ENCODE measurements around the gene HMGN1. TPM values are rescaled to one million over a fixed set of nuclear protein-coding genes. Genes with fewer than 3 reads are reported as not detected.
"Not testable (repeated sequence)": the region's sequence is repeated elsewhere in the genome, so short reads cannot be mapped to it uniquely, and the experiment has no call there.

The HMGN1 gene
- total RNA-seq, 2 donors from 2014 or later: 141 to 270 TPM

DNA sequence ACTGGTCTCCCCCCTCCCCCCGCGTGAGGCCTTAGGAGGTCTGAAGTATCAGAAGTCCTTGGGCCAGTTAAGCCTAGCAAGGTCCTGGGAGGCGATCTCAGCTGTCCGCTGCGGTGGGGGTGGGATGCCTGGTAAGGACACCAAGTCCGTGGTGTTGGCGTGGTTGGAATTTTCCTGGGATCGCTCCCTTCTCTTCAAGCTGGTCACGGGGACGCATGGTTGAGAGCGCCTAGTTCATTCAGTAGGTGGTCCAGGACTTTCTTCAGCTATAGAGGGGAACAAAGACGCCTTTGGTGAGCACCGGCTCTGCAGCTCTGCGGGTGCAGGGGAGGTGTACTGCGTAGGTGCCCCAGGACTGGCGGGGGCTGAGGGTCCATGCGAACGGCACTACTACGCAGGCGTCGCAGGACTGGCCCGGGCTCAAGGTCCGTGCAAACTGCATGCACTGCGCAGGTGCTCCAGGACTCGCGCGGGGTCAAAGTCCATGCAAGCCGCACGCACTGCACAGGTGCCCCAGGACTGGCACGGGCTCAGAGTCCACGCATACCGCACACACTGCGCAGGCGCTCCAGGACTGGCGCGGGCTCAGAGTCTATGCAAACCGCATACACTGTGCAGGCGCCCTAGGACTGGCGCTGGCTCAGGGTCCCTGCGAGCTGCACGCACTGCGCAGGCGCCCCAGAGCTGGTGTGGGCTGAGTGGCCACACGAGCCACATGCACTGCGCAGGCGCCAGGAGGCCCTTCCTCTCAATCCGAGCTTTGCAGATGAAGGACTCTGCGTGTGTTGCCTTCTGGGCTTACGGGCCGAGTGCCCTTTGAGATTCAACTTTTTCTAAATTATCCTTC is 36.6 kb upstream of the HMGN1 start:
- Histone ChIP-seq H3K36me3 (no peaks in the 10 kb centered on the region), H3K9me3 (no peaks in the 10 kb centered on the region), H3K4me1 (replicated peaks) (no peaks in the 10 kb centered on the region), H3K27me3 (replicated peaks; ENCODE audit: insufficient read depth) (no peaks in the 10 kb centered on the region), H3K27ac (peak overlapping the region; percentile 41 to 55), H3K4me3 (peak overlapping the region; percentile 23 to 32)
- peak; percentile 51 for DNase-seq (ENCODE audit: low spot score)
- TF ChIP-seq, protein P1, sequence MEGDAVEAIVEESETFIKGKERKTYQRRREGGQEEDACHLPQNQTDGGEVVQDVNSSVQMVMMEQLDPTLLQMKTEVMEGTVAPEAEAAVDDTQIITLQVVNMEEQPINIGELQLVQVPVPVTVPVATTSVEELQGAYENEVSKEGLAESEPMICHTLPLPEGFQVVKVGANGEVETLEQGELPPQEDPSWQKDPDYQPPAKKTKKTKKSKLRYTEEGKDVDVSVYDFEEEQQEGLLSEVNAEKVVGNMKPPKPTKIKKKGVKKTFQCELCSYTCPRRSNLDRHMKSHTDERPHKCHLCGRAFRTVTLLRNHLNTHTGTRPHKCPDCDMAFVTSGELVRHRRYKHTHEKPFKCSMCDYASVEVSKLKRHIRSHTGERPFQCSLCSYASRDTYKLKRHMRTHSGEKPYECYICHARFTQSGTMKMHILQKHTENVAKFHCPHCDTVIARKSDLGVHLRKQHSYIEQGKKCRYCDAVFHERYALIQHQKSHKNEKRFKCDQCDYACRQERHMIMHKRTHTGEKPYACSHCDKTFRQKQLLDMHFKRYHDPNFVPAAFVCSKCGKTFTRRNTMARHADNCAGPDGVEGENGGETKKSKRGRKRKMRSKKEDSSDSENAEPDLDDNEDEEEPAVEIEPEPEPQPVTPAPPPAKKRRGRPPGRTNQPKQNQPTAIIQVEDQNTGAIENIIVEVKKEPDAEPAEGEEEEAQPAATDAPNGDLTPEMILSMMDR (IDR thresholded peaks at IDR 0.05): peak in 1 of 4 experiments; percentile 7
- TF ChIP-seq POLR2A (IDR thresholded peaks at IDR 0.05) (no peak), POLR2AphosphoS5 (IDR thresholded peaks at IDR 0.05) (peak; percentile 70)
- intact Hi-C loops (cut with DNase I): loop anchor here (2.0 kb wide), 1 partner anchor 37 kb away; the partner anchor contains the start of gene HMGN1
- 69% methylated on average over 43 of the region's 50 CpGs for WGBS

DNA sequence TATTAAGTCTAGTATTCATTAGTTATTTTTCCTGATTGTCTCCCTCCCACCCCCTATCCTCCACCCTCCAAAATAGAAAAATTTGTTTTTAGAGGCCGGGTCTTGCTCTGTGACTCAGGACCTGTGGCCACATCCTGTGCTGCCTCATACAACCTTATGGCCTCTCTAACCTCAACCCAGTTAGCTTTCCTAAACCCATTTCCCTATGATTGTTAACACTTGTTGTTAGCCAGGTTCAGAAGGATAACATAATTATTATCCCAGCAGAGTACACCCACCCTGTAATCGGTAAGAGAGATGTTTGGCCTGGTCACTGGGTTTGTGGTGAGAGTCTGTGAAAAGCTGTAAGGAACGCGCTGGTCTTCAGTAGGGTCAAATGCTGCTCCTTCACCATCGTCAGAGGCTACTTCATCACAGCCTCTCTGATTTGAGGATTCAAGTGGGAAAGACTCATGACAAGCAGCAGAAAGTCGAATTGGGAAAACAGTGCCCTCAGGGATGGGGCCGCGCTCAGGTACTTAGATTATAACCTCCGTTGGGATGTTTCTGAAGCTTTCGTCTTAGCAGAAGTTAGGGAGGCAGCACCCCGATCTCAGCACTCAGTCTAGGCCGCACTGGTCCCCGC is 35.9 kb upstream of the HMGN1 start:
- Histone ChIP-seq H3K4me1 (replicated peaks) (no peaks in the 10 kb centered on the region), H3K36me3 (no peaks in the 10 kb centered on the region), H3K9me3 (no peaks in the 10 kb centered on the region), H3K4me3 (no peak overlapping the region), H3K27ac (no peak overlapping the region), H3K27me3 (replicated peaks; ENCODE audit: insufficient read depth) (no peaks in the 10 kb centered on the region)
- 88% methylated on average over 13 of the region's 13 CpGs for WGBS
- DNase-seq (ENCODE audit: low spot score): no peak
- TF ChIP-seq POLR2AphosphoS5 (IDR thresholded peaks at IDR 0.05): no peak
- no peak for TF ChIP-seq POLR2A (IDR thresholded peaks at IDR 0.05)
- intact Hi-C loops (cut with DNase I): no loop called here

DNA sequence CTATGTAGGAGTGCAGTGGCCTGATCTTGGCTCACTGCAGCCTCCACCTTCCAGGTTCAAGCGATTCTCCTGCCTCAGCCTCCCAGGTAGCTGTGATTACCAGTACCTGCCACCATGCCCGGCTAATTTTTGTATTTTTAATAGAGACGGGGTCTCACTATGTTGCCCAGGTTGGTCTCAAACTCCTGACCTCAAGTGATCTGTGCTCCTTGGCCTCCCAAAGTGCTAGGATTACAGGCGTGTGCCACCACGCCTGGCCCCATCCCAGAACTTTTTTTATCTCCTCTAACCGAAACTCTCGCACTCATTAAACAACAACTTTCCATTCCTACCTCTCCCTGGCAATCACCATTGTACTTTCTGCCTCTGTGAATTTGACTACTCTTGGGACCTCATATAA is 33.2 kb upstream of the HMGN1 start:
- not testable (repeated sequence) for DNase-seq (ENCODE audit: low spot score); H3K4me1 ChIP-seq (replicated peaks)
- 97% methylated on average over 7 of the region's 7 CpGs for WGBS

DNA sequence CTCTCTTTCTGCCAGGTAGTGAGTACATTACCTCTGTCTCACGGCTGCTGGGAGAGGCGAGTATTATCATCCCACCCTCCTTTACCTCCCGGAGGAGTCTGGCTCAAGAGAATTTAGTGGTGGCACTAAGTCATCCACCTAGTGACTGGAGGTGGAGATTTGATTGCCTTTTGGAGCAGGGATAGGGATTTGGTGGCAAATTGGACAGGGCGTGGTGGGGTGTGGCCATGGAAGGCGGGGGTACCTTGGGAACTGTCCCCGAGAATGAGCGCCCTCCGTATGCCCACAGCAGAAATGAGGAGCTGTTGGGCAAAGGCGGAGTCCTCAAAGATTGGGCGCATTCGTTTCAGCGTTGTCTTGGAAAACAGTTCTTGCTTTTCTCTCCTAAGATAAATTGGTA is 32.1 kb upstream of the HMGN1 start:
- intact Hi-C loops (cut with DNase I): no loop called here
- no peaks in the 10 kb centered on the region for H3K36me3 ChIP-seq

More for the DNA sequence above, 33.2 kb upstream of the HMGN1 start:
- H3K4me3 ChIP-seq; H3K9me3 ChIP-seq; H3K36me3 ChIP-seq; intact Hi-C loops (cut with DNase I); H3K27me3 ChIP-seq (replicated peaks; ENCODE audit: insufficient read depth); H3K27ac ChIP-seq: not testable (repeated sequence)

DNA sequence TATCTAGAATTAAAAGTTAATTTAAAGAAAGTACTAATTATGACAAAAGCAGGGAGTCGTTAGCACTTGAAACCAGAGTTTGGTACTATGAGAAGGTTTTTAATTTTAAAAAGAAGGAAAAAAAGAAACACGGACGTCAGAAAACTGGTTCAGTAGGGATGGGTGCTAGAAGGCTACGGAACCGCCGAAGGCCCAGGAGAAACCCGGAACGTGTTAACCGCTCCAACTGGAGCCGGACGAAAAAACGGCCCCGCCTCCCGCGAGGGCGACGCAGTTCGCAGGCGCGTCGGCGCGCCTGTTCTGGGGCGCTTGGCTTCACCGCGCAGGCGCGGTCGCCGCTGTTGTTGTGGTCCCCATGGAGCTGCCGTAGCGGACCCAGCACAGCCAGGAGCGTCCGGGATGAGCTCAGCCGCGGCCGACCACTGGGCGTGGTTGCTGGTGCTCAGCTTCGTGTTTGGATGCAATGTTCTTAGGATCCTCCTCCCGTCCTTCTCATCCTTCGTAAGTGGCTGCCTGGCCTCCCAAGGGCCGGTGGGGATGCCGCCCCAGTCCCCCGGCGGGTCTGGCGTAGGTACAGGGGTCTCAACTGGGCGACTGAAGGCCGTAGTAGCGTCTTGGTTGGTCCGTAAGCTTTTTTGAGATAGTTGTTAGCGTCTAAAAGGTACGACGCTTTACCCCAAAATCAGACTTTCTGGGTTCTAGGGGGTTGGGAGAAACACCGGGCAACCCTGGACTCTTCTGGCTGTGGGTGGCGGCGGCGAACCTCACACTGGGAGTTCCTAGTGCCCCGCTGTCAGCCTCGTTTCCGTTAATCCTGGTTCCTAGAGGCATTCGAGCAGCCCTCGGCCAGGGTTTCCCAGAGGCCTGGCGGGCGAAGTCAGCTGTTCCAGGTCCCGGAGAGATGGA is 31.4 kb upstream of the HMGN1 start:
- Histone ChIP-seq H3K4me1 (replicated peaks) (no peaks in the 10 kb centered on the region), H3K27me3 (replicated peaks; ENCODE audit: insufficient read depth) (no peaks in the 10 kb centered on the region), H3K4me3 (peak overlapping the region; percentile 59 to 62), H3K27ac (peak overlapping the region; percentile 82 to 83), H3K36me3 (no peaks in the 10 kb centered on the region), H3K9me3 (no peaks in the 10 kb centered on the region)
- TF ChIP-seq POLR2AphosphoS5 (IDR thresholded peaks at IDR 0.05): peak; percentile 93
- TF ChIP-seq, protein P1 (IDR thresholded peaks at IDR 0.05): peak in 1 of 4 experiments; percentile 12
- peak; percentile 66 for TF ChIP-seq POLR2A (IDR thresholded peaks at IDR 0.05)
- intact Hi-C loops (cut with DNase I): no loop called here
- DNase-seq (ENCODE audit: low spot score): peak; percentile 88
- WGBS: under 1% methylated on average over 42 of the region's 65 CpGs

More for the DNA sequence above, 32.1 kb upstream of the HMGN1 start:
- peak overlapping the region; percentile 82 to 83 for H3K27ac ChIP-seq
- peak overlapping the region; percentile 59 to 62 for H3K4me3 ChIP-seq
- no peak for DNase-seq (ENCODE audit: low spot score)
- 19% methylated on average over 12 of the region's 12 CpGs for WGBS
- H3K9me3 ChIP-seq: no peaks in the 10 kb centered on the region
- no peaks in the 10 kb centered on the region for H3K27me3 ChIP-seq (replicated peaks; ENCODE audit: insufficient read depth)
- no peaks in the 10 kb centered on the region for H3K4me1 ChIP-seq (replicated peaks)
- no peak for TF ChIP-seq POLR2A (IDR thresholded peaks at IDR 0.05)
- TF ChIP-seq POLR2AphosphoS5 (IDR thresholded peaks at IDR 0.05): no peak
- TF ChIP-seq, protein P1 (IDR thresholded peaks at IDR 0.05): no peak

All from prostate gland (tissue), 2 donors.